CD14-positive monocyte (primary cell): ENCODE data around the gene CSTPP1. TPM values are rescaled to one million over a fixed set of nuclear protein-coding genes. Genes with fewer than 3 reads are reported as not detected.

ENCODE experiments used
- DNase-seq, 3 donors: peaks; one replicate each; pipeline ENCODE4 v3.0.0-alpha.2; 2011 to 2022
- H2AFZ ChIP-seq: 2 replicates; pipeline ENCODE4 v1.6.0; 2012; ENCODE audit warnings: mild to moderate bottlenecking, low read depth, low read length, inconsistent platforms; ENCODE audit not compliant: insufficient read depth, poor library complexity, severe bottlenecking
- H3K27ac ChIP-seq, 2 donors: 1 replicate in 1 of 2; 2 replicates in 1 of 2; pipeline ENCODE4 v1.5.1; 2012 to 2013; ENCODE audit warnings: low read length in 2 of 2, control low read depth in 1 of 2, inconsistent platforms in 1 of 2, low read depth in 1 of 2, mild to moderate bottlenecking in 1 of 2
- H3K27me3 ChIP-seq, 2 donors: one replicate each; pipeline versions ENCODE4 v1.6.0 to v1.6.1; 2011 to 2013; ENCODE audit warnings: low read length in 2 of 2; ENCODE audit not compliant: control insufficient read depth in 2 of 2, insufficient read depth in 2 of 2
- H3K36me3 ChIP-seq, 2 donors: replicated peaks in 1 of 2; 1 replicate in 1 of 2; 2 replicates in 1 of 2; pipeline versions ENCODE4 v1.5.1 to v1.6.1; 2012 to 2013; ENCODE audit warnings: low read length in 2 of 2, control low read depth in 1 of 2, inconsistent platforms in 1 of 2, mild to moderate bottlenecking in 1 of 2; ENCODE audit not compliant: insufficient read depth in 2 of 2, control insufficient read depth in 1 of 2
- H3K4me1 ChIP-seq, 2 donors: 1 replicate in 1 of 2; 2 replicates in 1 of 2; pipeline versions ENCODE4 v1.5.1 to v1.6.1; 2012 to 2013; ENCODE audit warnings: low read length in 2 of 2, control low read depth in 1 of 2, inconsistent platforms in 1 of 2, mild to moderate bottlenecking in 1 of 2, moderate library complexity in 1 of 2; ENCODE audit not compliant: insufficient read depth in 2 of 2, control insufficient read depth in 1 of 2
- H3K4me2 ChIP-seq: replicated peaks from 2 replicates; pipeline ENCODE3; 2012; ENCODE audit warnings: low read length, moderate library complexity, mild to moderate bottlenecking; ENCODE audit not compliant: poor library complexity, severe bottlenecking; ENCODE audit errors: extremely low read depth
- H3K4me3 ChIP-seq, 3 experiments: fragments of 200-600 bp in 1 of 3; sonication (generic) in 1 of 3; replicated peaks in 1 of 3; 1 replicate in 2 of 3; 2 replicates in 1 of 3; pipeline ENCODE4 v1.5.1; 2011 to 2013; ENCODE audit warnings: low read length in 3 of 3, mild to moderate bottlenecking in 3 of 3, control low read depth in 2 of 3, low read depth in 2 of 3, inconsistent platforms in 1 of 3, moderate library complexity in 1 of 3
- H3K79me2 ChIP-seq: 2 replicates; pipeline ENCODE4 v1.6.0; 2012; ENCODE audit warnings: mild to moderate bottlenecking, control low read depth, inconsistent platforms, low read length, moderate library complexity; ENCODE audit not compliant: insufficient read depth
- H3K9ac ChIP-seq: 2 replicates; pipeline ENCODE4 v1.6.0; 2017; ENCODE audit warnings: low read length, mild to moderate bottlenecking; ENCODE audit not compliant: insufficient read depth, poor library complexity, severe bottlenecking
- H3K9me3 ChIP-seq, 2 donors: replicated peaks in 1 of 2; 1 replicate in 1 of 2; 2 replicates in 1 of 2; pipeline versions ENCODE4 v1.5.1 to v1.6.1; 2012 to 2013; ENCODE audit warnings: low read length in 2 of 2, control low read depth in 1 of 2; ENCODE audit not compliant: control insufficient read depth in 1 of 2, insufficient read depth in 1 of 2
- H4K20me1 ChIP-seq: 2 replicates; pipeline ENCODE4 v1.6.0; 2012; ENCODE audit warnings: mild to moderate bottlenecking, low read length, control low read depth, moderate library complexity; ENCODE audit not compliant: insufficient read depth
- H3K27ac Mint-ChIP-seq, 7 donors: one replicate each; pipeline ENCODE4 v1.8.0; 2020; ENCODE audit warnings: mild to moderate bottlenecking in 7 of 7, mixed read lengths in 7 of 7, moderate library complexity in 6 of 7, inconsistent platforms in 2 of 7
- H3K27me3 Mint-ChIP-seq, 3 donors: one replicate each; pipeline ENCODE4 v1.8.0; 2021 to 2022; ENCODE audit warnings: low read depth in 3 of 3, mild to moderate bottlenecking in 3 of 3, mixed read lengths in 3 of 3, moderate library complexity in 3 of 3, inconsistent platforms in 1 of 3
- H3K36me3 Mint-ChIP-seq, 2 donors: one replicate each; pipeline ENCODE4 v1.8.0; 2020; ENCODE audit warnings: mixed read lengths in 2 of 2, inconsistent platforms in 1 of 2, mild to moderate bottlenecking in 1 of 2
- H3K4me1 Mint-ChIP-seq: one replicate; pipeline ENCODE4 v1.8.0; 2020; ENCODE audit warnings: mild to moderate bottlenecking, mixed read lengths
- H3K4me3 Mint-ChIP-seq, 2 donors: one replicate each; pipeline ENCODE4 v1.8.0; 2020; ENCODE audit warnings: mild to moderate bottlenecking in 2 of 2, mixed read lengths in 2 of 2, moderate library complexity in 1 of 2
- H3K9me3 Mint-ChIP-seq, 7 donors: one replicate each; pipeline ENCODE4 v1.8.0; 2020 to 2022; ENCODE audit warnings: mixed read lengths in 7 of 7, mild to moderate bottlenecking in 6 of 7, moderate library complexity in 6 of 7, inconsistent platforms in 2 of 7
- CTCF ChIP-seq: fragments of 200-600 bp; IDR thresholded peaks from one replicate; pipeline ENCODE4 v1.8.0; 2022; ENCODE audit warnings: antibody characterized with exemption, mild to moderate bottlenecking
- WGBS: methylation state at CpG from one replicate; pipeline ENCODE4 v1.1.5; 2013; ENCODE audit warnings: missing lambda C conversion rate; ENCODE audit not compliant: insufficient coverage; 5-methylcytosine and 5-hydroxymethylcytosine counted together
- intact Hi-C, 2 donors: fragments of 100-400 bp; cut with micrococcal nuclease; formaldehyde crosslinking; loops; one replicate each; pipeline versions ENCODE4 v1.15.0 to v1.15.1; 2023
- polyA plus RNA-seq, 3 donors: library from polyadenylated mRNA; depleted of rRNA in 1 of 3; unstranded in 2 of 3; stranded (reverse) in 1 of 3; fragments of 300-500 nt in 2 of 3; fragments of >200 nt in 1 of 3; fragmentation: Illumina TruSeq in 2 of 3; gene quantifications; 1 replicate in 2 of 3; 2 replicates in 1 of 3; pipeline ENCODE4 v1.2.3, GENCODE V29; 2012 to 2021

The CSTPP1 gene
- polyA plus RNA-seq, 3 donors, result 4.5 to 6.5 (median 5.9) TPM

DNA sequence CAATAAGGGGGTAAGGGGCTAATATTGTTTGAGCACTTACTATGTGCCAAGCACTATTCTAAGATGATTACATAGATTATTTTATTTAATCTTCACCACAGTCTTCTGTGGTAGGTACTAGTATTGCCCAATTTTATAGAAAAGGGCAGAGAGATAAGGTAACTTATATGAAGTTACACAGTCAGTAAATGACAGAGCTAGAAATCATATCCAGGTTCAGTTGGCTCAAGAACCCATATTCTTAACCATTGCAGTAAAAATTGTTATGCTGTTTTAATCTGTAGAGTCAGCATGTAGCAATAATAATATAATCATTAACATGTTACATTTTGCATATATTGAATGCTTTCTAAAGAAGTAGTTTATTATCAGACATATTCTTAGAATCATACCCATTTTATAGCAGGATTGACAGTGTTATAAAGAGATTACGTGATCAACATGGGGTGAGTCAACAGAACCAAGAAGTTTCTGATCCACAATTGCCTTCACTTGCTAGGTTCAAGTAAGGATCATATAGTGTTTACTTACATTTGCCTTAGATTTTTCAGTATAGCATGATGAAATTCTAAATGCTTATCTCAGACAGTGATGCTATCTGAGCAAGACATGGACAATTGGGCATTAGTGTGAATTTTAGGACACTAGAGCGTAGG, 46.4 kb downstream of the CSTPP1 start:
- Histone ChIP-seq H2AFZ (no peak overlapping the region), H3K9ac (no peak overlapping the region), H3K36me3 (no peaks in the 10 kb centered on the region), H3K79me2 (no peaks in the 10 kb centered on the region), H3K4me3 (no peak overlapping the region), H3K27me3 (no peaks in the 10 kb centered on the region), H3K4me1 (no peaks in the 10 kb centered on the region), H3K9me3 (no peaks in the 10 kb centered on the region), H4K20me1 (no peaks in the 10 kb centered on the region), H3K27ac (no peak overlapping the region), H3K4me2 (no peak overlapping the region)
- no CpG with 5 or more reads among the region's 2 CpGs for WGBS
- TF ChIP-seq CTCF, result no peak
- peaks cover 0 to 5% (median 1%) of the 10 kb centered on the region in 3 donors for H3K27me3 Mint-ChIP-seq
- no peaks in the 10 kb centered on the region for H3K9me3 Mint-ChIP-seq
- DNase-seq, result no peak
- no peak overlapping the region for H3K4me3 Mint-ChIP-seq
- H3K4me1 Mint-ChIP-seq, result peaks cover 7% of the 10 kb centered on the region
- no peak overlapping the region for H3K27ac Mint-ChIP-seq
- intact Hi-C loops, result no loop called here
- peaks cover 0 to 2% of the 10 kb centered on the region in 2 donors for H3K36me3 Mint-ChIP-seq

GRCh38 chr11:46983598-46983997, 47.0 kb downstream of the CSTPP1 start:
- intact Hi-C loops, result no loop called here
- H3K36me3 Mint-ChIP-seq, result peaks cover 0 to 3% of the 10 kb centered on the region in 2 donors
- Histone ChIP-seq H3K4me2 (no peak overlapping the region), H2AFZ (no peak overlapping the region), H4K20me1 (no peaks in the 10 kb centered on the region), H3K27me3 (no peaks in the 10 kb centered on the region), H3K4me3 (no peak overlapping the region), H3K9ac (no peak overlapping the region), H3K4me1 (no peaks in the 10 kb centered on the region), H3K27ac (no peak overlapping the region), H3K79me2 (no peaks in the 10 kb centered on the region), H3K36me3 (no peaks in the 10 kb centered on the region), H3K9me3 (no peaks in the 10 kb centered on the region)
- peaks cover 7% of the 10 kb centered on the region for H3K4me1 Mint-ChIP-seq
- WGBS, result 78% methylated on average over 2 of the region's 6 CpGs
- no peak for TF ChIP-seq CTCF
- peaks cover 0 to 5% (median 0%) of the 10 kb centered on the region in 3 donors for H3K27me3 Mint-ChIP-seq
- no peaks in the 10 kb centered on the region for H3K9me3 Mint-ChIP-seq
- DNase-seq, result no peak
- no peak overlapping the region for H3K27ac Mint-ChIP-seq
- H3K4me3 Mint-ChIP-seq, result no peak overlapping the region
